H4 (cell line): ENCODE data around the gene CNNM3. TPM values are rescaled to one million over a fixed set of nuclear protein-coding genes. Genes with fewer than 3 reads are reported as not detected.

Source experiments
- DNase-seq: peaks from one replicate; pipeline ENCODE4 v3.0.0-alpha.2; 2015; ENCODE audit warnings: low spot score
- total RNA-seq: library from RNA; depleted of rRNA; stranded (reverse); fragments of >200 nt; shearing (Covaris generic); gene quantifications from 2 replicates; pipeline ENCODE4 v1.2.3, GENCODE V29; 2014; rRNA removed

Gene CNNM3
- total RNA-seq, 1 experiment from 2014 or later = 3.4 TPM

DNA sequence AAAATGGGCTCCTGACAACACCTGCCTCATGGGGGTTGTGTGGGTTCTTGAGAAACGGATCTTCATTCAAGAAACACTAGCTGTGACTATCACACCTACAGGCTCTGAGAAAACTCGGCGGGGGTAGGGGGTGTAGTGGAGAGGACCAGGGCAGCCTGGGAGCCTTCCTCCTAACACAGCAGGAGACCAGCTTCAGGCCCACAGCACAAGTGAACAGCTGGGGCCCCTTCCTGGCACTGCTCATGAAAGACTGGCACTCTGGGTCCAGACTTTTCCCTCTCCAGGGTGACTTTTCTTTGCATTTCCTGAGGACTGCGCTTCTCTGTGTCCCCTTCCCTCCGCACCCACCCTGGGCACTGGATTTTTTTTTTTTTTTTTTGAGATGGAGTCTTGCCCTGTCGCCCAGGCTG lies 61.0 kb downstream of the CNNM3 start:
- no peak for DNase-seq

DNA sequence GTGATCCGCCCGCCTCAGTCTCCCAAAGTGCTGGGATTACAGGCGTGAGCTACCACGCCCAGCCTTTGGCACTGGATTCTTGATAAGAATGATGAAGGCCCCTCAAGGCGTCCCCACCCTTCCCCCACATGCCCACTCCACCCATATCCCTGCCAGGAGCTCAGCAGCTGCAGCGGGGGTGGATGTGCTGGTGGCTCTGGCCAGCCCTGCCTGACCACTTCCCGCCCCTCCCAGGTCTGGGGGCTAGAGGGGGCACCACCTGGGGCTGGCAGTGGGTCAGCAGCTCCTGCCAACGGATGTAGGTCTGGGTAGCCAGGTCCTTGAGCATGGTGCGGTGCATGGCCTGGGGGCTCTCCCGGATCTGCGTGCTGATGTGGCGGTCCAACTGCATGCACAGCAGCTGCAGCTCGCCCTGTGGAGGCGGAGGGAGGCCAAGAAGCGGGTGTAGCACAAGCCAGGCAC lies 61.6 kb downstream of the CNNM3 start:
- no peak for DNase-seq

DNA sequence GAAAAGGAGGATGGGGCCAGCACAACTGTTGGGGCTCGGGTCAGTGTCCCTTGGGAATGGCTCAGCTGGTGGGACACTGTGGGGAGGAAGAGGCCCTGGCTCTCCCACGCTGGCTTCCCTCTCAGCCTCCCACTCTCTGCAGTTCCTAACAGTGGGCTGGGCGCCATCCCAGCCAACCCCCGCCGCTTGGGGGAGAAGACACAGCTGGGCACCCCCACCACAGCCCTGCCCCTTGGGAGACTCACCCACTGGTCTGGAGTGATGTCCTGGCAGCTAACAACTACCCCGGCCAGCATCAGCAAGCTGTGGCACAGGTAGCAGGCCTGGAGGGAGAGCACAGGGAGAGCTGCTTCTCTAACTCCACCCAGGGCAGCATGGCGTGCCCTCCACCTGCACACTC lies 62.1 kb downstream of the CNNM3 start:
- DNase-seq = no peak

DNA sequence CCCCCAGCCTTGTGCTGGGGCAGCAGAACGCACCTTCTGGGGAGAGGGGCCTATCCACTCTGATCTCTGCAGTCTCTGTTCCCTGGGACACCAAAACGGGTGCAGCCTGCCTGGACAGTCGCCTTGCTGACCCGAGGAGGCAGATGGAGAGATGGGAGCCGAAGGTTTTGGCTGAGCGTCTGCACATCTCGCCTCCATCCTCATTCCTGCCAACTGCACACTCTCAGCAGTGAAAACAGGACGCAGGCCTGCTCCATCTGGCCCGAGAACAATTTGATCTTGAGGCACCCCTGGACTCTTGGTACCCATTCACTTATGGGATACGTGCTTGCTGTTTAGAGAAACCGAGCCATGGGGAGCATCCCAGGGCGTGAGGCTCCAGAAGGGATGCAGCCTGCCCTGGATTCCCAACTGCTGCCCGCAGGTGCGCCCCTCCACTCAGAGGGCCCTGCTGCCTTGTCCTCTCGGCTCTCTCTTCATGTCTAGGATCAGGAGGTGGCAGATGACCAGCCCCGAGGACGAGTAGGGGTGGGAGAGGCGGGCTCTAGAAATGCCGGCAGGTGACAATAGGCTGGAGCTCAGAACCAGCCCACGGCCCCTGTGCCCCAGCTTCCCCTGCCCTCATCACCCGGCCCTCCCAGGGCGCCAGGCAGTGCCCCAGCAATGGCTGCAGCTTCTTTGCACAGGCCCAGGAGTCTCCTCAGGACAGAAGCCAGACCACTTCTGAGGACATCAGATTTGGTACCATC lies 62.9 kb downstream of the CNNM3 start:
- DNase-seq = no peak

DNA sequence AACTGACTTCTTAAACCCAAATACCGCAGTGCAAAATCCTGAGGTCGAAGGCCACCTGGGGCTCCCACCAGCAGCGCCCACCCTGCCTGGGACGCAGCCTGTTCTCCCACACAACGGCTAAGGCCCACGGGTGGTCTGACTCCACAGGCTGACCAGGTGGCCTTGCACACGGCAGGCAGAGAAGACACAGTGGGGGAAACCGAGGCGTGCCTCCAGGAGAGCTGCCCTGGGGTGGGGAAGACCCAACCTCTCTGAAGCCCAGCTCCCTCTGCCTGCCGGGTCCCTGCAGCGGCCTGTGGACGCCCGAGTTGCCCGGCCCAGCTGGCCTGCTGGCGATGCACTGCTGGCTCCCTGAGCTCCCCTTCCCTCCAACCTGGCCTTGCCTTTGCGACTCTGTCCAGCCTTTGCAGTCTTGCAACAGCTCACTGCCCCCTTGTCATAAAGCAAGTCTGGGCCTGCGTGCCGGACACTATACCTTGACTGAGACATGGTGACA lies 63.5 kb downstream of the CNNM3 start:
- DNase-seq = no peak

DNA sequence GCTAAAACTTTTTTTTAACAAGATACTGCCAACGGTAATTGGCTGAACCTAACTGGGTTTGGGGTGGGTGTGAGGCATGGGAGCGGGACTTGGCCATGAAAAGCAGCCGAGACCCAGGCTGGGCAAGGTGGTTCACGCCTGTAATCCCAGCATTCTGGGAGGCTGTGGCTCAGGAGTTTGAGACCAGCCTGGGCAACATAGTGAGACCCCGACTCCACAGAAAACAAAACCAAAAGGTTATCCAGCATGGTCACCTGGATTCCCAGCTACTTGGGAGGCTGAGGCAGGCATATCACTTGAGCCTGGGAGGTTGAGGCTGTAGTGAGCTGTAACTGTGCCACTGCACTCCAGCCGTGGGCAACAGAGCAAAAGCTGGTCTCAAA lies 64.8 kb downstream of the CNNM3 start:
- no peak for DNase-seq

DNA sequence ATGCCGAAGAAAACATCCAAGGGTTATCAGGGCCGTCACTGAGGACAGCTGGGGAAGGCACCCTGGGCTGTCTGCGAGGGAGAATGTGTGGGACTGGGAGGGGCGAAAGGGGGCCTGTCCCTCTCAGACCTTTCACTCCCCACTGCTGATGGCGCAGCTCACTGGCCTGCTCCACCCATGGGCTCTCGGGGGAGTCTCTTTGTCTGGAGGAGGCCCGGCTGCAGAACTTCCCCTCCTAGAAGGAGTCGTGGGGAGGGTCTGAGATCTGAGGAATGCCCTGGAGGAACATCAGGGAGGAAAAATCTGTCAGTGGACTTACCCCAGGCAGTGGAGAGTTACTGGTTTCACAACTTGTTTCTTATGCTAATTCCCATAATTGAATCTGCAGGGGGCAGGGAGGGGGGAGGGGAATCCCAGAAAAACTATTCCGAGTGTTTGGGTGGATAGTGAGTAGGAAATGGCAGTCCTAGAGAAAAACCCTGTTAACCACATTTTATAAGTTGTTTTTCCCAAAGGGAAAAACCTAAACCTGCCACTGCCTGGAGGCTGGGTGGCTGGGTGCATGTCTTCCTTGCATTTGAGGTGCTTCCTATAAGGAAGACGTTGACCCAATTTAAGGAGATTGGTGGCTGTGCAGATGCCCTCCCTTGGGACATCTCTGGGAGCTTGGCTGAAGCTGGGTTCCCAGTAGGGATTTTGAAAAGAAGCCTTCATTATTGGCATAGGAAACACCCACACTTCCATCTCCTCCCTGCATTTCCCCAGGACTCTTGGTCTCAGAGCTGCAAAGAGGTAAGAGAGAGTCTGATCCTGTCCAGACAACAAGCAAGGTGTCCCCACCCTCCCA lies 65.5 kb downstream of the CNNM3 start:
- no peak for DNase-seq

DNA sequence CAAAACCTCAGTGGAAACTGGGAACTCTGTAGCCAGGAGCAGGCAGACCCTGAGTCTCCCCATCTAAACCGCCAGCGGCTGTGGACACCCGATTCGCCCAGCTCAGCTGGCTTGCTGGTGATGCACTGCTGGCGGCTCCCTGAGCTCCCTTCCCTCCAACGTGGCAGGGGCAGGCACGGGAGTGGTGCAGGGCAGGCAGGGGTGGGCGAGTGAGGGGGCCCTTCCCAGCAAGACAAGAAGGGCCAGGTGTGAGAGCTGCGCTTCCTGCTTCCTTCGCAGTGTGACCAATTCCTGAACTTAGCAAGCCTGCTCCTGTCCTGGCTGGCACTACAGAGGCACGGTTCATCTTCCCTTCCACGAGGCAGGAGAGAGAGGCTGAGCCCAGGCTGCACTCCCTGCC lies 66.2 kb downstream of the CNNM3 start:
- DNase-seq = no peak

DNA sequence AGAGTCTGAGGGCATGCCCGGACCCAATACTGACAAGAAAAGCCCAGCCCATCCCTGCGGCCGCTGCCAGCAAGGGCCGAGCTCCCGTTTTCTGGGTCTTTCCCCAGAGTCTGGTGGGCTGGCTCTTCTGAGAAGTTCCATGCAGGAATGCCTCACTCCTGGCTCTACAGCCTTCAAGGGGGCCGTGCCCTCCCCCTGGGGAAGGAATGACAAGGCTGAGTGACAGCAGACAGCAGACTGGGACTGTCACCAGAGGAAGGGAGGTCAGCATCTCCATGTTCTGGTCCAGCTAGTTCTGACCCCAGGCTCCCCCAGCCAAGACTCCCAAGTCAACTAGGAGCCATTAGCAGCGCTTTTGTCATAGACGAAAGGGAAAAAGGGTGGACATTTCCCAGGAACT lies 66.8 kb downstream of the CNNM3 start:
- DNase-seq = no peak

DNA sequence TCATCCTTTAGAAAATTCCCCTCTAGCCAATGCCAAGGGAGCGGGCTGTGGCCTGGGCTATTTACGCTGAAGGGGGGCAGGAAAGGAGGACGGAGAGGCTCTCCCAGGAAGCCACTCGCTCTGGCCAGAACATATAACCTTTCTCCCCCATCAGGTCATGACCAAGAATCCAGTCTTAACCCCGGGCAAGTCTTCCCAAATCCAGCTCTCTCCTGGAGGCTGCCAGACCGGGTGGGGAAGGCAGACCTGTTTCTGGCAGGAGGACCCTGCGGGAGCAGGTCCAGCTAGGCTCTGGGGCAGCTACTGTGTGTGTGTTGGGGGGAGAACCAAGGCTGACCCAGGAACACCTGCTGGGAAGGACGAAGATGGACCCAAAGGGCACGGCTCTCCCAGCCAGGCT lies 67.2 kb downstream of the CNNM3 start:
- no peak for DNase-seq

Other genes starting within 250 kb of the CNNM3 start
- 27.4 and 31.8 TPM in 2 replicates for gene KANSL3, start 178.0 kb upstream of the CNNM3 start, total RNA-seq
- not detected in 2 replicates for gene FER1L5, start 173.5 kb upstream of the CNNM3 start, total RNA-seq
- gene LMAN2L, start 76.2 kb upstream of the CNNM3 start, total RNA-seq = 35.5 and 38.2 TPM in 2 replicates
- 3.0 and 3.4 TPM in 2 replicates for gene CNNM4, start 55.4 kb upstream of the CNNM3 start, total RNA-seq
- gene ANKRD23, start 27.8 kb downstream of the CNNM3 start, total RNA-seq = 0.55 and 0.58 TPM in 2 replicates
- 11.0 and 17.7 TPM in 2 replicates for gene ANKRD39, start 41.7 kb downstream of the CNNM3 start, total RNA-seq
- 15.9 and 18.0 TPM in 2 replicates for gene SEMA4C, start 53.8 kb downstream of the CNNM3 start, total RNA-seq
- gene FAM178B, start 170.3 kb downstream of the CNNM3 start, total RNA-seq = not detected in 2 replicates